HepG2 (cell line): ENCODE measurements around the gene NAA15. TPM values are rescaled to one million over a fixed set of nuclear protein-coding genes. Genes with fewer than 3 reads are reported as not detected.

ENCODE experiments used
- ARHGAP35 ChIP-seq: sonication (generic); formaldehyde crosslinking; IDR thresholded peaks from 2 replicates; pipeline ENCODE4 v1.9.0; 2022; ENCODE audit warnings: mild to moderate bottlenecking, inconsistent platforms, moderate library complexity, missing genetic modification reagents, borderline replicate concordance
- FOSL1 ChIP-seq: sonication (generic); formaldehyde crosslinking; IDR thresholded peaks from 2 replicates; pipeline ENCODE4 v1.9.0; 2021; ENCODE audit warnings: missing genetic modification reagents, borderline replicate concordance
- HNRNPUL1 ChIP-seq: fragments of 200-400 bp; formaldehyde crosslinking; IDR thresholded peaks from 2 replicates; pipeline ENCODE4 v1.6.1; 2017; ENCODE audit warnings: low read depth, mild to moderate bottlenecking, low read length, moderate library complexity
- IRF1 ChIP-seq: sonication (generic); formaldehyde crosslinking; IDR thresholded peaks from 2 replicates; pipeline ENCODE4 v1.4.0; 2020; ENCODE audit warnings: low read depth, mild to moderate bottlenecking, missing genetic modification reagents
- KMT2A ChIP-seq: sonication (generic); formaldehyde crosslinking; IDR thresholded peaks from 2 replicates; pipeline ENCODE4 v1.4.0; 2020; ENCODE audit warnings: missing genetic modification reagents
- SETDB1 ChIP-seq: sonication (generic); formaldehyde crosslinking; IDR thresholded peaks from 2 replicates; pipeline ENCODE4 v1.5.1; 2020; ENCODE audit warnings: missing genetic modification reagents, mild to moderate bottlenecking, borderline replicate concordance
- TARDBP ChIP-seq: sonication (generic); formaldehyde crosslinking; IDR thresholded peaks from 2 replicates; pipeline ENCODE4 v1.8.0; 2022; ENCODE audit warnings: mild to moderate bottlenecking, missing genetic modification reagents
- ZNF496 ChIP-seq: sonication (generic); formaldehyde crosslinking; IDR thresholded peaks from 2 replicates; pipeline ENCODE4 v1.8.1; 2023; ENCODE audit warnings: mild to moderate bottlenecking, moderate library complexity, missing genetic modification reagents; ENCODE audit not compliant: insufficient replicate concordance
- polyA plus RNA-seq, 8 experiments: library from polyadenylated mRNA; depleted of rRNA in 3 of 8; stranded (reverse) in 7 of 8; unstranded in 1 of 8; fragments of >200 nt; fragmentation: Illumina TruSeq in 4 of 8; extraction: Trizol in 4 of 8; gene quantifications; 2 replicates each; pipeline versions ENCODE4 v1.2.1 to v1.2.3, GENCODE V29; 2011 to 2016; ENCODE audit warnings: low read depth in 4 of 8, missing spikeins in 1 of 8, mixed read lengths in 1 of 8; ENCODE audit not compliant: insufficient read depth in 1 of 8
- total RNA-seq, 5 experiments: library from RNA; depleted of rRNA; stranded (reverse); fragments of >200 nt; fragmentation: Illumina TruSeq; extraction: Trizol; gene quantifications; 2 replicates each; pipeline ENCODE4 v1.2.3, GENCODE V29; 2016; ENCODE audit warnings: low read depth in 1 of 5
- TF ChIP-seq, protein P1 (sequence below): sonication (generic); formaldehyde crosslinking; IDR thresholded peaks from 2 replicates; pipeline ENCODE4 v1.5.0; 2020; ENCODE audit warnings: mild to moderate bottlenecking, missing genetic modification reagents, borderline replicate concordance
- TF ChIP-seq, protein P2 (sequence below): IDR thresholded peaks from 2 replicates; pipeline ENCODE4 v1.6.1; 2016; ENCODE audit warnings: missing compliant biosample characterization, missing genetic modification reagents, borderline replicate concordance
- TF ChIP-seq, protein P3 (sequence below): sonication (generic); formaldehyde crosslinking; IDR thresholded peaks from 2 replicates; pipeline ENCODE4 v1.8.0; 2022; ENCODE audit warnings: mild to moderate bottlenecking, missing genetic modification reagents, moderate library complexity
- TF ChIP-seq, protein P4 (sequence below): sonication (generic); formaldehyde crosslinking; IDR thresholded peaks from 2 replicates; pipeline ENCODE4 v1.5.0; 2020; ENCODE audit warnings: missing genetic modification reagents
- TF ChIP-seq, protein P5 (sequence below): sonication (generic); formaldehyde crosslinking; IDR thresholded peaks from 2 replicates; pipeline ENCODE4 v1.5.0; 2020; ENCODE audit warnings: missing genetic modification reagents
- TF ChIP-seq, protein P6 (sequence below): IDR thresholded peaks from 2 replicates; pipeline ENCODE4 v1.6.1; 2018; ENCODE audit warnings: missing genetic modification reagents, mild to moderate bottlenecking, missing compliant biosample characterization

The NAA15 gene
- total and polyA plus RNA-seq, 2 of the 13 experiments (the other 11 are each of a cell fraction or from before 2014, with no cell fraction given) = 6.2 to 50.2 TPM

- TF ChIP-seq, protein P1, sequence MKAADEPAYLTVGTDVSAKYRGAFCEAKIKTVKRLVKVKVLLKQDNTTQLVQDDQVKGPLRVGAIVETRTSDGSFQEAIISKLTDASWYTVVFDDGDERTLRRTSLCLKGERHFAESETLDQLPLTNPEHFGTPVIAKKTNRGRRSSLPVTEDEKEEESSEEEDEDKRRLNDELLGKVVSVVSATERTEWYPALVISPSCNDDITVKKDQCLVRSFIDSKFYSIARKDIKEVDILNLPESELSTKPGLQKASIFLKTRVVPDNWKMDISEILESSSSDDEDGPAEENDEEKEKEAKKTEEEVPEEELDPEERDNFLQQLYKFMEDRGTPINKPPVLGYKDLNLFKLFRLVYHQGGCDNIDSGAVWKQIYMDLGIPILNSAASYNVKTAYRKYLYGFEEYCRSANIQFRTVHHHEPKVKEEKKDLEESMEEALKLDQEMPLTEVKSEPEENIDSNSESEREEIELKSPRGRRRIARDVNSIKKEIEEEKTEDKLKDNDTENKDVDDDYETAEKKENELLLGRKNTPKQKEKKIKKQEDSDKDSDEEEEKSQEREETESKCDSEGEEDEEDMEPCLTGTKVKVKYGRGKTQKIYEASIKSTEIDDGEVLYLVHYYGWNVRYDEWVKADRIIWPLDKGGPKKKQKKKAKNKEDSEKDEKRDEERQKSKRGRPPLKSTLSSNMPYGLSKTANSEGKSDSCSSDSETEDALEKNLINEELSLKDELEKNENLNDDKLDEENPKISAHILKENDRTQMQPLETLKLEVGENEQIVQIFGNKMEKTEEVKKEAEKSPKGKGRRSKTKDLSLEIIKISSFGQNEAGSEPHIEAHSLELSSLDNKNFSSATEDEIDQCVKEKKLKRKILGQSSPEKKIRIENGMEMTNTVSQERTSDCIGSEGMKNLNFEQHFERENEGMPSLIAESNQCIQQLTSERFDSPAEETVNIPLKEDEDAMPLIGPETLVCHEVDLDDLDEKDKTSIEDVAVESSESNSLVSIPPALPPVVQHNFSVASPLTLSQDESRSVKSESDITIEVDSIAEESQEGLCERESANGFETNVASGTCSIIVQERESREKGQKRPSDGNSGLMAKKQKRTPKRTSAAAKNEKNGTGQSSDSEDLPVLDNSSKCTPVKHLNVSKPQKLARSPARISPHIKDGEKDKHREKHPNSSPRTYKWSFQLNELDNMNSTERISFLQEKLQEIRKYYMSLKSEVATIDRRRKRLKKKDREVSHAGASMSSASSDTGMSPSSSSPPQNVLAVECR (CRISPR knock-in tag) = peak; percentile 88
- no peak for TF ChIP-seq ZNF496 (CRISPR knock-in tag)
- TF ChIP-seq TARDBP (CRISPR knock-in tag) = peak; percentile 64; the same call in 1 of the 2 replicates
- TF ChIP-seq HNRNPUL1 = no peak
- TF ChIP-seq ARHGAP35 (CRISPR knock-in tag) = no peak; the same call in 1 of the 2 replicates
- TF ChIP-seq, protein P2, sequence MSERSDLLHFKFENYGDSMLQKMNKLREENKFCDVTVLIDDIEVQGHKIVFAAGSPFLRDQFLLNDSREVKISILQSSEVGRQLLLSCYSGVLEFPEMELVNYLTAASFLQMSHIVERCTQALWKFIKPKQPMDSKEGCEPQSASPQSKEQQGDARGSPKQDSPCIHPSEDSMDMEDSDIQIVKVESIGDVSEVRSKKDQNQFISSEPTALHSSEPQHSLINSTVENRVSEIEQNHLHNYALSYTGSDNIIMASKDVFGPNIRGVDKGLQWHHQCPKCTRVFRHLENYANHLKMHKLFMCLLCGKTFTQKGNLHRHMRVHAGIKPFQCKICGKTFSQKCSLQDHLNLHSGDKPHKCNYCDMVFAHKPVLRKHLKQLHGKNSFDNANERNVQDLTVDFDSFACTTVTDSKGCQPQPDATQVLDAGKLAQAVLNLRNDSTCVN = peak; percentile 51; the same call in 1 of the 2 replicates
- no peak for TF ChIP-seq IRF1 (CRISPR knock-in tag)
- TF ChIP-seq, protein P3, sequence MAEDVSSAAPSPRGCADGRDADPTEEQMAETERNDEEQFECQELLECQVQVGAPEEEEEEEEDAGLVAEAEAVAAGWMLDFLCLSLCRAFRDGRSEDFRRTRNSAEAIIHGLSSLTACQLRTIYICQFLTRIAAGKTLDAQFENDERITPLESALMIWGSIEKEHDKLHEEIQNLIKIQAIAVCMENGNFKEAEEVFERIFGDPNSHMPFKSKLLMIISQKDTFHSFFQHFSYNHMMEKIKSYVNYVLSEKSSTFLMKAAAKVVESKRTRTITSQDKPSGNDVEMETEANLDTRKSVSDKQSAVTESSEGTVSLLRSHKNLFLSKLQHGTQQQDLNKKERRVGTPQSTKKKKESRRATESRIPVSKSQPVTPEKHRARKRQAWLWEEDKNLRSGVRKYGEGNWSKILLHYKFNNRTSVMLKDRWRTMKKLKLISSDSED (CRISPR knock-in tag) = peak; percentile 79; the same call in 1 of the 2 replicates
- no peak for TF ChIP-seq FOSL1 (CRISPR knock-in tag)
- no peak for TF ChIP-seq SETDB1 (CRISPR knock-in tag)
- TF ChIP-seq, protein P4, sequence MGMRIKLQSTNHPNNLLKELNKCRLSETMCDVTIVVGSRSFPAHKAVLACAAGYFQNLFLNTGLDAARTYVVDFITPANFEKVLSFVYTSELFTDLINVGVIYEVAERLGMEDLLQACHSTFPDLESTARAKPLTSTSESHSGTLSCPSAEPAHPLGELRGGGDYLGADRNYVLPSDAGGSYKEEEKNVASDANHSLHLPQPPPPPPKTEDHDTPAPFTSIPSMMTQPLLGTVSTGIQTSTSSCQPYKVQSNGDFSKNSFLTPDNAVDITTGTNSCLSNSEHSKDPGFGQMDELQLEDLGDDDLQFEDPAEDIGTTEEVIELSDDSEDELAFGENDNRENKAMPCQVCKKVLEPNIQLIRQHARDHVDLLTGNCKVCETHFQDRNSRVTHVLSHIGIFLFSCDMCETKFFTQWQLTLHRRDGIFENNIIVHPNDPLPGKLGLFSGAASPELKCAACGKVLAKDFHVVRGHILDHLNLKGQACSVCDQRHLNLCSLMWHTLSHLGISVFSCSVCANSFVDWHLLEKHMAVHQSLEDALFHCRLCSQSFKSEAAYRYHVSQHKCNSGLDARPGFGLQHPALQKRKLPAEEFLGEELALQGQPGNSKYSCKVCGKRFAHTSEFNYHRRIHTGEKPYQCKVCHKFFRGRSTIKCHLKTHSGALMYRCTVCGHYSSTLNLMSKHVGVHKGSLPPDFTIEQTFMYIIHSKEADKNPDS (CRISPR knock-in tag) = peak; percentile 36; the same call in 1 of the 2 replicates
- TF ChIP-seq KMT2A (CRISPR knock-in tag) = no peak
- TF ChIP-seq, protein P5, sequence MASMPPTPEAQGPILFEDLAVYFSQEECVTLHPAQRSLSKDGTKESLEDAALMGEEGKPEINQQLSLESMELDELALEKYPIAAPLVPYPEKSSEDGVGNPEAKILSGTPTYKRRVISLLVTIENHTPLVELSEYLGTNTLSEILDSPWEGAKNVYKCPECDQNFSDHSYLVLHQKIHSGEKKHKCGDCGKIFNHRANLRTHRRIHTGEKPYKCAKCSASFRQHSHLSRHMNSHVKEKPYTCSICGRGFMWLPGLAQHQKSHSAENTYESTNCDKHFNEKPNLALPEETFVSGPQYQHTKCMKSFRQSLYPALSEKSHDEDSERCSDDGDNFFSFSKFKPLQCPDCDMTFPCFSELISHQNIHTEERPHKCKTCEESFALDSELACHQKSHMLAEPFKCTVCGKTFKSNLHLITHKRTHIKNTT (CRISPR knock-in tag) = no peak
- TF ChIP-seq, protein P6, sequence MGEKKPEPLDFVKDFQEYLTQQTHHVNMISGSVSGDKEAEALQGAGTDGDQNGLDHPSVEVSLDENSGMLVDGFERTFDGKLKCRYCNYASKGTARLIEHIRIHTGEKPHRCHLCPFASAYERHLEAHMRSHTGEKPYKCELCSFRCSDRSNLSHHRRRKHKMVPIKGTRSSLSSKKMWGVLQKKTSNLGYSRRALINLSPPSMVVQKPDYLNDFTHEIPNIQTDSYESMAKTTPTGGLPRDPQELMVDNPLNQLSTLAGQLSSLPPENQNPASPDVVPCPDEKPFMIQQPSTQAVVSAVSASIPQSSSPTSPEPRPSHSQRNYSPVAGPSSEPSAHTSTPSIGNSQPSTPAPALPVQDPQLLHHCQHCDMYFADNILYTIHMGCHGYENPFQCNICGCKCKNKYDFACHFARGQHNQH (CRISPR knock-in tag) = peak; percentile 48; the same call in 1 of the 2 replicates
These were observed 152.2 kb downstream of the NAA15 start (continued) for GRCh38 chr4:139453371-139454110.
